ENCODE results near the gene SPATA31E1.

GRCh38 chr9:87861332-87861731 lies 21.3 kb upstream of the SPATA31E1 start:
- TF ChIP-seq POLR2AphosphoS5 (IDR thresholded peaks at IDR 0.05; ENCODE audit: low read depth, low read length) (no peak), TAF1 (IDR thresholded peaks at IDR 0.05; ENCODE audit: borderline replicate concordance, insufficient read depth, low read length) (no peak)

Data from PFSK-1 (cell line).